ENCODE measurements around the gene AMBRA1. TPM values are rescaled to one million over a fixed set of nuclear protein-coding genes. Genes with fewer than 3 reads are reported as not detected.

AMBRA1 gene
- total and polyA plus RNA-seq, 11 donors: 5.6 to 23.5 (median 16.2) TPM

DNA sequence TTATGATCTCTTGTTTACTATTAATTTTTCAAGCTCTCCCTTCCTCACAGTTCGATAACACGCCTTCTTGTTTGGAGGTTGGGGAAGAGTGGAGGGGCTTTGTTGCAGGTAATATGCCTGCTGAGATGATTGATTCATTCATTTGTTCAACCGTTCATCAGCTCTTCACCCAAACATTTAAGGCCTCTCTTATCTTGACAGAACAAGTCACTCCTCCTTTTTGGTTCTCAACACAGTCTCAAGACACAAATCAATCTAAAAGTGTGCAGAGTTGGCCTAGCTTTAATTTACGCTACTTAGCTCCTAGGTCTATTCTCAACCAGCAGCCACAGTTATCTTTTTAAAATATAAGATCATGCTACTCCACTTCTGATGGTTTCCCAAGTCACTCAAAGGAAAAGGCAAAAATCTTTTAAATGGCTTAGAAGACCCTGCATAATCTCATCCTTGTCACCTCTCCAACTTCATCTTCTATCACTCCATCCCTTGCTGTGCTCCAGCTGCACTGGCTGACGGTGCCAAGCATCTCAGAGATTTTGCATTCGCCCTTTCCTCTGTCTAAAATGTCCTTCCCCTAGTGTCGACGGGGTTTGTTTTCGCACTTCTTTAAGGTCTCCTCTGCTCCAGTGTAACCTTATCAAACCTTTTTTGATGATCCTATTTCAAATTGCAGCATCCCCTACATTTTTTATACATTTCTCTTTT, 60.3 kb downstream of the AMBRA1 start:
- Histone ChIP-seq H3K36me3 (no peaks in the 10 kb centered on the region), H3K4me3 (no peak overlapping the region), H3K9me3 (no peaks in the 10 kb centered on the region), H3K27ac (no peak overlapping the region), H3K4me1 (peaks cover 0 to 45% (median 20%) of the 10 kb centered on the region in 12 donors), H3K27me3 (no peaks in the 10 kb centered on the region)
- ATAC-seq: no peak
- intact Hi-C loops (cut with DNase I): loop anchor here in 4 of 10 donors (5.0 to 10.0 kb wide), 4 partner anchors 41 to 299 kb away; no protein-coding TSS in a partner anchor
- WGBS, 4 donors: 57 to 65% (median 62%) methylated on average over 9 of the region's 9 CpGs
- no peak for DNase-seq
- no peak for TF ChIP-seq POLR2A (IDR thresholded peaks at IDR 0.05)

- H3K4me3 ChIP-seq: no peak overlapping the region
- 87 to 90% (median 87%) methylated on average over 6 of the region's 6 CpGs for WGBS, 4 donors
- H3K27ac ChIP-seq: no peak overlapping the region
- peaks cover 0 to 11% (median 2%) of the 10 kb centered on the region in 12 donors for H3K9me3 ChIP-seq
- H3K27me3 ChIP-seq: no peaks in the 10 kb centered on the region
- ATAC-seq (peak in 2 of 4 donors; percentile 22 to 63), DNase-seq (no peak)
- H3K36me3 ChIP-seq: no peaks in the 10 kb centered on the region
- intact Hi-C loops (cut with DNase I): loop anchor here in 8 of 10 donors (2.0 to 10.0 kb wide), 9 partner anchors 38 to 295 kb away; partner anchors contain the start of gene CHRM4 (in 1 of the 8)
- peaks cover 0 to 36% (median 17%) of the 10 kb centered on the region in 12 donors for H3K4me1 ChIP-seq
- TF ChIP-seq CTCF (IDR thresholded peaks at IDR 0.05): no peak
- TF ChIP-seq POLR2A (IDR thresholded peaks at IDR 0.05): no peak
Measured at GRCh38 chr11:46529928-46530574, 63.8 kb downstream of the AMBRA1 start.

DNA sequence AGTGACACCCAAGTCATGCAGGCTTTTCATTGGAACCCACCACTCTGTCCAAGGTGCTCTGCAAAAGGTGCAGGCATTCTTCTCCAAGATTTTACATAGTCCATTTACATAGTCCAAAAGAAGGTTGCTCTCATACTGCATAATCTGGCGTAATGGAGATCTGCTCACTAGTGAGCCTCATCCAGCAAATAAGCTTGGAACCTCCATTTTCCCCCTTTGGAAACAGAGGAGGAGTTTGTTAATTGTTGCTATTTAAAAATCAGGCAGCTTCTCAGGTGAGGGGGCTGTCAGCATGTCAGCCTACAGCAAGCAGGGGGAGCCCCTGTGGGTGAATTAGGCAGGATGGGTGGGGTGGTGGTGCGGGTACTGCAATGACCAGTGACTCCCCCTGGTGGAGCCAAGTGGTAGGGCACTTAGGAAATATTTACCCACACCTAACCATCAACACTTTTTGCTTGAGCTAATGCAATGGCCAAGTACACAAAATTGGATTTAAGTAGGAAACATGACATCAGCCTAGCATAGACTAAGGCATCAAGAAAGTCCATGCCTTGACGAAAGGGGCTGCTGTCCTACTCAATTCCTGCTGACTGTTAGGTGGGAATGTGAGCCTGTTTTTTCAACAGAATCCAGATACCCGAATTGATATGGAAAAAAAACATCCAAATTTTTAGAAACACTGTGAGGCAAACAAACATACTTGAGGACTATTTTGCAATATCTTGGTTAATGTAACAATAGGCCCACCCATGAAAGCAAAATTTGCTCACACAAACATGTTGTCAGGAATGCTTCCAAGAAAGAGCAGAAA, 64.5 kb downstream of the AMBRA1 start:
- TF ChIP-seq CTCF (IDR thresholded peaks at IDR 0.05) (peak; percentile 86 to 96 (median 92)), POLR2A (IDR thresholded peaks at IDR 0.05) (no peak)

GRCh38 chr11:46528445-46529094, 65.3 kb downstream of the AMBRA1 start:
- 66 to 77% (median 72%) methylated on average over 8 of the region's 8 CpGs for WGBS, 4 donors
- Histone ChIP-seq H3K36me3 (no peaks in the 10 kb centered on the region), H3K27me3 (no peaks in the 10 kb centered on the region), H3K9me3 (peaks cover 0 to 11% (median 2%) of the 10 kb centered on the region in 12 donors), H3K27ac (peak overlapping the region in 1 of 12 donors; percentile 4), H3K4me3 (no peak overlapping the region), H3K4me1 (peaks cover 0 to 41% (median 24%) of the 10 kb centered on the region in 12 donors)
- no peak for TF ChIP-seq CTCF (IDR thresholded peaks at IDR 0.05)
- no peak for ATAC-seq
- no peak for DNase-seq
- intact Hi-C loops (cut with DNase I): loop anchor here in 7 of 10 donors (2.0 to 5.0 kb wide), 5 partner anchors 36 to 141 kb away; partner anchors contain the start of gene CHRM4 (in 1 of the 7)

More for the DNA sequence above, 64.5 kb downstream of the AMBRA1 start:
- ATAC-seq (peak in 3 of 4 donors; percentile 80 to 87 (median 81)), DNase-seq (peak; percentile 61 to 70 (median 68))
- intact Hi-C loops (cut with DNase I): loop anchor here in 7 of 10 donors (2.0 to 5.0 kb wide), 5 partner anchors 37 to 142 kb away; partner anchors contain the start of gene CHRM4 (in 1 of the 7)
- no peak overlapping the region for H3K4me3 ChIP-seq
- peaks cover 0 to 11% (median 2%) of the 10 kb centered on the region in 12 donors for H3K9me3 ChIP-seq
- WGBS, 4 donors: 47 to 59% (median 50%) methylated on average over 4 of the region's 4 CpGs
- peaks cover 0 to 37% (median 21%) of the 10 kb centered on the region in 12 donors for H3K4me1 ChIP-seq
- H3K27ac ChIP-seq: peak overlapping the region in 1 of 12 donors; percentile 4
- H3K27me3 ChIP-seq: no peaks in the 10 kb centered on the region
- no peaks in the 10 kb centered on the region for H3K36me3 ChIP-seq
